ENCODE data around the gene SEPTIN8.

Gene SEPTIN8, protein sequence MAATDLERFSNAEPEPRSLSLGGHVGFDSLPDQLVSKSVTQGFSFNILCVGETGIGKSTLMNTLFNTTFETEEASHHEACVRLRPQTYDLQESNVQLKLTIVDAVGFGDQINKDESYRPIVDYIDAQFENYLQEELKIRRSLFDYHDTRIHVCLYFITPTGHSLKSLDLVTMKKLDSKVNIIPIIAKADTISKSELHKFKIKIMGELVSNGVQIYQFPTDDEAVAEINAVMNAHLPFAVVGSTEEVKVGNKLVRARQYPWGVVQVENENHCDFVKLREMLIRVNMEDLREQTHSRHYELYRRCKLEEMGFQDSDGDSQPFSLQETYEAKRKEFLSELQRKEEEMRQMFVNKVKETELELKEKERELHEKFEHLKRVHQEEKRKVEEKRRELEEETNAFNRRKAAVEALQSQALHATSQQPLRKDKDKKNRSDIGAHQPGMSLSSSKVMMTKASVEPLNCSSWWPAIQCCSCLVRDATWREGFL

DNA sequence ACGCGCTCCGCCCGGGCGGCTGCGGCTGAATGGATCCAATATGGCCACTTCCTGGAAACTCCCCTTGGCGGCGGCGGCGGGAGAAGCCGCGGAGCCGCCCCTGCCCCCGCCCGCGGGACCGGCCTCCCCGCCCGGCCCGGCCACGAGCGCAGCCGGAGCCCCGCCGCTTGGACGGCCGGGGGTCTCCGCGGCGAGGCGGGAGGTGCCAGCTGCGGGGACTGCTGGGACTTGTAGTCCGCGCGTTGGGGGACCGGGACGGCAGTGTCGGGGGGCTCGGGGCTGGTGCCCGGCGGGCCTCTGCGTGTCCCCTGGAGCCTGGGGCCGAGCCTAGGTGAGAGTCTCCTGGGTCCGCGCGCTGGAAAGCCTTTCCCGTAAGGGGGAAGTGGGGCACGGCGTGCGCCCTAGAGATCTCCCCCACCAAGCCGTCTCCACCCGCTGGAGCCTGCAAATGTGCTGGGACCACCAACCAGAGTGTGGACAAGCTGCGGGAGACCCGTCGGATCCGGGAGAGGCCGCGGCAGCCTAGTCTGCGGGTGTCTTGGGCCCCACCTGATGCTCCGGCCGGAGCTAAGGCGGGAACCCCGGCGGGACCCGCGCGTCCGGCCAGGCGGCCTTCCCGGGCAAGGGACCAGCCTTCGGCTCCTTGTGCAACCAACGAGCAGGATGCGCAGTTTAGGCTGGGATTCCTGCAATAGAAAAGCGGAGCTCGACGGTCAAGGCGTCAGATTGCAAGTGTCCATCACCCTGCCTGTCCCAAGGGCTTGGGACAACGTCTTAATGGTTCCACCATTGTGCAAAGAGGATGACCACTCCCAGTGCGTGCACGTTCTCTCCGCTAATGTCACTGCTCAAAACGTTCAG, at the start of gene SEPTIN8:
SEPTIN8 (minus strand) TSS at position 31 of the 861 bp plus-strand sequence. CDS start 102 bp downstream, outside the sequence.
- DNase-seq (ENCODE audit: extremely low read depth in 1 of 2, low read depth in 1 of 2) = no peak

DNA sequence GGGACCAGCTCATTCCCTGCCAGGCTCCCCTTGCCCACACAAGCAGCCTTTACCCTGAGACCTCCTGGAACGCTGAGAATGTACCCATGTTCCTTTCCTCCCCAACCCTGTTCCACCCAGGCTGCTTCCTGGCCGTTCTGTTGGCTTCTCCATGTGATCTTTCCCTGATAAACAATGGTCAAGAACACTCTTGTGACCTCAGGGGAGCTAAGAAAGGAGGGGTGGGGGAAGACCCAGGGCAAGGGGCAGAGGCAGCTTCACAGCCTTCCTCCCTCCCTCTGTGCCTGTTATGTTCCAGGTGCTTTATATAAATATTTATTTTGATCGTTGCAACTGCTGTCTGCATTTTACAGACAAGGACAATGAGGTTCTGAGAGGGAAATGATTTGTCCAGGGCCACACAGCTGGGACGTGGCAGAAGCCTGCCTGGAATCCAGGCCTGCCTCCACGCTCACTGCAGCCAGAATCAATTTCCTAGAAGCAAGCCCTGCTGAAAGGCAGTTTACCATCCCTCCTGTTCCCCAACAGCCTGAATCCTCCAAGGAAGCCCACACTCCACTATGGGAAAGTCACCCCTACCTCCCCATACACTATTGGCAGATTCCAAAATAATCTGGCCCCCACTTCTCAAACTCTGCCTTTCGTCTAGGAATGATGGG, 49.5 kb upstream of the SEPTIN8 start:
- no peak for DNase-seq (ENCODE audit: extremely low read depth in 1 of 2, low read depth in 1 of 2)

DNA sequence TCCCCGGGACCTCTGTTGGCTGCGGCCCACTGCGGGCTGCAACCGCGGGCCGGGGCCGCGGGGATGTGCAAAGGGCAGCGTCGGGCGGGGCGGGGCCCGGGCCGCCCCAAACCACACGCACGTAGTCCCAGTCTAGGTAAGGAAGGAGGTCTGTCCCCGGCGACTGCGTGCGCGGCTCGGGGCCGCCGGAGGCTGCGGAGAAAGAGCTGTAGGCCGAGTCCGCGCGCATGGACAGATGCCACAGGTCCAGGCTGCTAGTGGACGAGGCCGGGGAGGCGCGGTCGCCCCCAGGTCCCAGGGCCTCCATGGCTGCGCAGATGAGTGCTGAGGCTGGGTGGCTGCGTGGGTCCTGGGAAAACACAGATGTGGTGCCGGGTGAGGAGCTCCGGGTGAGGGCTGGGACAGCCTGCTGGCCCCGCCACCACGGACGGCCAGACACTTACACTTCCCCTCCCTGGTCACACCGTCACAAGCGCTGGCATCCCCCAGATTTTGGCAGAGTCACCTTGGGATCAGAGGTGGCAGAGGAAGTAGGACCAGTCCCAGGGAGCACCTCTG, 48.9 kb upstream of the SEPTIN8 start:
- no peak for DNase-seq (ENCODE audit: extremely low read depth in 1 of 2, low read depth in 1 of 2)

DNA sequence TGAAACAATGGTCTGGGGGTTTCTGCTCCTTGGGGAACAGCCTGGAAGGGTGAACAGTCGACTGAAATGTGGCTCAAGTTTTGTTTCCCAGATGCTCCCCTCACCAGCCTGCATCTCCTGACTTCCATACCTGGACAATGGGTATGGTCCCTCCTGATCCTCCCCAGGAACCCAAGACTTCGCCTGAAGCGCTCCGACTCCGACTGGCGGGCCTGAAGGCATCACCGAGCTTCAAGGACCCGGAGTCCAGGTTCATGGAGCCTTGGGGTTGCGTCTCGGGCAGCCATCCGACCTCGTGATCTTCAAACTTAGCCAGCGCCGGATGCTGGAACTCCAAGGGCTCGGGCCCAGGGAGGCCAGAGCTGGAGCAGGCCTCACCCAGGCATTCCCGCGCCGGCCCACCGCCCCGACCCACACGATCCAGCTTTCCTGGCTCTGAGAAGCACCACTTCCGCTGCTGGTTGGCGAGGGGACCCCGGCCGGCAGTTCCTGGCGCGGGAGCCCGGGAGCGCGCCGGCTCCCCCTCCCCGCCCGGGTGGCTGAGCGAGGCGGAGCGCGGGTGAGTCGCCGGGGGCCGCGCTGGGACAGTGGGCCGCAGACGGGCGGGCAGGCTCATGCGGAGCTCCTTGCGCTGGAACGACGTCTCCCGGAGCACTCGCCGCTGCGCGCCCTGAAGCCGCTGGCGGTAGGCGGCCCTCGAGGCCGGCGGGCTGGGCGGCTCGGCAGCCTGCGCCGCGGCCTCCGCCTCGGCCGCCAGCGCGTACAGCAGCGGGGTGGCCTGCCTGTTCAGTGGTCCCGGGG, 48.2 kb upstream of the SEPTIN8 start:
- DNase-seq (ENCODE audit: extremely low read depth in 1 of 2, low read depth in 1 of 2) = no peak

DNA sequence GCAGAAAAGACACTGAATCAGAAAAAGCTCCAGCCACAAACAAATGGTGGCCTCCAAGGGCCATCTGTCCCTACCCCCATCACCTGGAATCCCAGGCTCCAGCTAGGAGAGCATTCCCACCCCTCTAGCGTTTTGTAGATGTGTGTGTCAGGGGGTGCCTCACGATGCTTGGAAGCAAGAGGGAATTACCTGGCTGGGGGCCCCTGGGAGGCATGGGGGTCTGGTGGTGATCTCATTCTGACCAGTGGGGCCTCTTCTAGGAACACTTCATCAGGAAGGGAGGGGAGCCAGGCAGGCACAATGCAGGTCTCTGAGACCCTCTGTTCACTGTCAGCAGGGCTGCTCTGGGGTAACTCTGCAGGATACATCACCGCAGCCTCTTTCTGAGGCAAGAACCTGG, 47.4 kb upstream of the SEPTIN8 start:
- DNase-seq (ENCODE audit: extremely low read depth in 1 of 2, low read depth in 1 of 2) = no peak

DNA sequence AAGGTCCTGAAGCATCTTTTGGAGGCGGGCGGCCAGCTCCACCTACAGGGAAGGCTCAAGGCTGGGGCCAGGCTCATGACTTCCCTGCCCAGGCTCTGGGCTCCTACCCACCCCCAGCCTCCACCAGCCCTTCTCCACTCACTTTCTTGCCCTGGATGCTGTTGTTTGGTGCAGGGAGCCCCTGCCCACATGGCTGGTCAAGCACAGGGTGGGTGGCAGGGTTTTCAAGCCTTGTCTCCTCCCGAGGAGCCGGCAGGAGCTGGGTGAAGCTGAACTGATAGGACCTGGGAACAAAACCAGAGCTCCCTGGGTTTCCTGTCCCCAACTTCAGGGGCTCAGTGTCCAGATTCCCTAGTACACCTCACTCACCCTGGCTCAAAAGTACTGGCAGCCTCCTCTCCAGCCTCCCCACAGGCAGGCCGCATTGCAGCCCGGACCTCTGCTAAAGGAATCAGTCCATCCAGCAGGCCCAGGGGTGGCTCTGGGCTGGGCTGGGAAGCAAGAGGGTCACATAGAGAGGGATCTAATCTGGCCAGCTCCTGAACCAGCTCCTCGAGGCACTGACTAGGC, 46.5 kb upstream of the SEPTIN8 start:
- no peak for DNase-seq (ENCODE audit: extremely low read depth in 1 of 2, low read depth in 1 of 2)

DNA sequence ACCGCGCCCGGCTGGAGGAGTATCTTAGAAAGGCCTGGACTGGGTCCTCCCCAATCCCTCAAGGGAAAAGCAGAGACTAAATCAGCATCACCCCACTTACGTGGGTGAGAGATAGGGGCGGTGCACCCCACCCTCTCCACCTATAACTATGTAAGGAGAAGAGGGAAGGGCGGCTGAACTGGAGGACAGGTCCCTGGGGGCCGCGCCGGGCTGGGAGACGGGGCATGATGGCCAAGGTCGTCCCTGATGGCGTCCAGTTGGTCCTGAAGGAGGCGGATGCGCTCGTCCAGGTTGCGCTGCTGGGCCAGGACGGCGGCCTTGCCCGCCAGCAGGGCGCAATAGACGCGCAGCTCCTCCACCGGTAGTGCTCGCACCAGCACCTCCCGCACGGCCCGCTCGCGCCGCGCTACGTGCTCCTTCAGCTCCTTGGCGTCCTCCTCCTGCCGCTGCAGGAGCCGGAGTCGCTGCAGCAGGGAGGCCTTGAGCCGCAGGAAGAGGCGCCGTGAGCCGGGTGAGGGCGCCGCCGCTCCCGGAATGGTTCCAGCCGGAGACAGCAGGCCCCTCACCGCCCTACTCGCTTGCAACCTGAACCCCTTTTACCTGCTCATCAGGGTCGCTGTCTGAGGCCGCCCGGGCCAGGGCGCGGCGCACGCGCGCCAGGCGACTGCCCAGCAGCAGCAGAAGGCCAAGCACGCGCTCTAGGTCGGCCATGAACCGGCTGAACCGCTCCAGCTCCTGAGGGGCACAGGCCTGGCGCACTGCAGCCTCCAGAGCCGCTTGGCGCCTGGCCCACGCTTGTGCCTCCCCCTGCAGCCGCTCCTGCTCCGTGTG, 45.8 kb upstream of the SEPTIN8 start:
- no peak for DNase-seq (ENCODE audit: extremely low read depth in 1 of 2, low read depth in 1 of 2)

DNA sequence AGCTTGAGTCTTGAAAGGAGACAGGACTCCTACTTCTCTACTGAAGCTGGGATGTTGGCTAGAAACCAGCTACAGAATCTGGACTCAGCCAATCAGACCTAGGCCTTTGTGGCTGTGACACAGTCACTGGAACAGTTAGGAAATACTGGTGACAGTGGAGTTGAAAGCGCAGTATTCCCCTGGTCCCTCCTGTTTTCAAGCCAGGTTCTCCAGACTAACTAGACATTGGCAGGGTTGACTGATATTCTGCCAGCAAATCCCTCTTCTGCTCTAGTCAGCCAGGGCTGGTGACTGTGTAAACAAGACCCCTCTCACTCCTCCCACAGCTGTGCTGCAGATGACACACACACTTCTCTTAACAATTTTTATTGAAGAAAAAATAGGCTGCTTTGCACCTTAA, 44.8 kb upstream of the SEPTIN8 start:
- no peak for DNase-seq (ENCODE audit: extremely low read depth in 1 of 2, low read depth in 1 of 2)

DNA sequence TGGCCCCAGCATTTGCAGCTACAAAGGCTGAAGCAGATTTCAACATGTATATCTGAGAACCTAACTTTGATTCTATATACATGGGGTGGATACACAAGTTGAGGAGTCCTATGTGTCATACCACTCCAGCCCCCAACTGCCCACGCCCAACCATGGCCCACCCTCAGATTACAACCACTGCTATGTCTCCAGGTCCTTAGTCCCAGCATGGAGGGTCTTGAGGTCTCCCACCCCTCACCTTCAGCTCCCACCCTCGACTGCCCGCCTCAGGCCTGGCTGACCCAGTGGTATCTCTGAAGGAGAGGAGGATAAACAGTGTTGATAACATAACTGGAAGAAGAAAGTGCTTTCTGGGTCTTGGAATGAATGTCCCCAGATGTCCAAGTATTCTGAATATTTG, 44.3 kb upstream of the SEPTIN8 start:
- no peak for DNase-seq (ENCODE audit: extremely low read depth in 1 of 2, low read depth in 1 of 2)

DNA sequence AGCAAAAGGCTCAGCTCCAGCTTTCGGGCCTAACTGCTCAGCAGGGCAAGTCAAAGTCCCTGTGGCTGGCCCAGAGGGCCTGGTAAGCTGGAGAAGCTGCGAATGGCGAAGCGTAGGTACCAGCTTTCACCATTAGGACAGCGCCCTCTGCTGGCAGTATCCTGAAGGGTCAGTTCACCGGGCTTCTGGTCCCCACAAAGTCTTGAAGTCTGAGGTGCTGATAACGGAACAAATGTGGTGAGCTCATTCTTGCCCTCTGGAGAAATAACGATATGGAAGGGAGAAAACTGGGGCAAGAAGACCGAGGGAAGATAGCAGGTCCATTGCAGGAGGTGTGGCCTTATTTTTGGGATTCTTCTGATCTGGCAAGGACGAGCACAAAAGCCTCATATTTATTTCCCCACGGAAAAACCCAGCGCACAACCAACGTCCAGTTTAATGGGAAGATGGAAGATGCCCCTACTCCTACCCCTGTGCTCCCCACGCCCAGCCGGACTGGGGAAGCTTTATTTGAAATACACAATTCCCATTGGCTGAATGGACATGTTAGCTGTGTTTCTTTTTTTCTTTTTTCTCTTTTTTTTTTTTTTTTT, 43.2 kb upstream of the SEPTIN8 start:
- peak; percentile 70 to 85 for DNase-seq (ENCODE audit: extremely low read depth in 1 of 2, low read depth in 1 of 2)

DNA sequence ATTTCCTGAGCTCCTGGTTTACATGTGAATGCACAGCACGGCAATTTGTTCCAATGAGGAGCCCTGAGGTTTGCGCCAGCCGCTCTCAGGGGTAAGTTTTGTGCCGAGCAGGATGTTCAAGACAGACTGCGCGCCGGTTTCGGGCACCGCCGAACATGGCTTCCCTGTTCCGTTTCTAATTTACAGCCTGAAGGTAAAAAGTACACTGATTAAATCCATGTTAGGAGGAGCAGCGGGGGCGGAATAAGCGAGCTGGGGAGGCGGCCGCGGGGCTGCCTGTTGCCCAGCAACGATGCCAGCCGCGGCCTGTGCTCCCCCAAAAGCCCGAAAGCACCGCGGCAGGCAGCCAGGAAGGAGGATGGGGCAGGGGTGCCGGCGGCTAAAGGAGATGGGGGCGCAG, 42.4 kb upstream of the SEPTIN8 start:
- DNase-seq (ENCODE audit: extremely low read depth in 1 of 2, low read depth in 1 of 2) = no peak

DNA sequence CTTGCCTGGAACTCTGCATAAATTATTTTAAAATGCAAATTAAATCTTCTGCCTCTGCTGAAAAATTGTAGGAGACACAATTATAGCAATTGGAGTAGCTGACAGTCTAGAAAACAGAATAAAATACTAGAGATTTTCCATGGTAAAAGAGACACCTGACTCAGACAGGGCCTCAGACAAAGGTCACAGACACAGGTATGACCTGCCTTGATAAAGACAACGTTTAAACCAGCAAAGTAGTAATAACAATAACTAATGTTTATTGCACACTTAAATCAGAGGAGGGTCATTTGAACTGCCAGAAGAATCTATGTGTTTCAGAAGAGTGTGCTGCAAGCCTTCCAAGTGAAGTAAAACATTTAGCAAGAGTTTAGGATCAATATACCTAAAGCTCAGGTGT, 40.0 kb upstream of the SEPTIN8 start:
- DNase-seq (ENCODE audit: extremely low read depth in 1 of 2, low read depth in 1 of 2) = no peak

DNA sequence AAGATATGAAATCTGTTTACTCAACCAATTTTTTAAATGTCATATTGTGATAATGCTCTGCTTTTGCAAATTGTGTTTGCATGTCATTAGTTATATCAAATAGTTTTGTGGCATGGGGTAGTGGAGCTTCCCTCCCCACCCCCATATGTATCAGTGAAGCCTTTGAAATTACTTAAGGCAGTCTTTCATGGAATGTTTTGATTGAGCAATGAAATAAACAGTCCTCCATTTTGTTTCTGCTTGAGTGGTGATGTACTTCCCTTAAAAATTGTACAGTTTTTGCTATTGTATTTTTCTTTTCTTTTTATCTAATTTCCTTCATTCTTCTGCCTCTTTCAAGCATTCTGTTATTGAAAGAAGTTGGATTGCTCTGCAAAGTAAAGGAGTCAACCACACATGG, 39.5 kb upstream of the SEPTIN8 start:
- DNase-seq (ENCODE audit: extremely low read depth in 1 of 2, low read depth in 1 of 2) = no peak

DNA sequence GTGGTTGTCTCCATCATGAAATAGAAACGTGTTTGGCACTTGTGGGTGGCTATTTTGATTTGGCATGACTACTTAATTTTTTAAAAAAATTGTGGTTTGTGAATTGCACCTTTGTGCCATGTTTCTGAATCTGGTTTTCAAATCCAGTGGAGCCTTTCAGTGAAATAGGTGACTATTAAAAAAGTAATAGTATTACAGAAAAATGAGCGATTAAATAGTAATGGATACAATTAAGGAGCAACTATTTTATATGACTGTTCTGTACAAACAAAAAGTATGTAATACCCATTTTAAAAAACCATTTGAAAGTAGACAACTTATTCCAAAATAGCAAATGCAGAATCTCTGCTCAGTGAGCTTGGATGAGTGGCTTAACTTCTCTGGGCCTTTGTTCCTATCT, 39.0 kb upstream of the SEPTIN8 start:
- DNase-seq (ENCODE audit: extremely low read depth in 1 of 2, low read depth in 1 of 2) = no peak

DNA sequence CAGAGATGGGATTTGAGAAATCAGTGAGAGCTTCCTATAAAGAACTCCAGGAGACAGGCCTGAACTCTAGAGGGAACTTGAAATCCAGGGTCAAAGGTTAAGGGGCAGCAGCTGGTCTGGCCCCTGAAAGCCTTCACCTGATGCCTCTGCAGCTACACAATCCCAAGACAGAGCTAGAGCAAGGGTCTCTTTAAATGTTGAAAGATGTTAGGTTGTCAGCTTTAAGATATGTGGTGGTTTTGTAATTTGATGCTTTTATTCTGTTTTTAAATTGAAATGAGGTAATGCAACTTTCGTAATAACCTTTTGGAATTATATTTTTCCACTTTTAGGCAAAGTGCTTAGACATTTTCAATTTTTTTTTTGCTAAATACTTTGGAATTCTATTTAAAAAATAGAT, 38.4 kb upstream of the SEPTIN8 start:
- no peak for DNase-seq (ENCODE audit: extremely low read depth in 1 of 2, low read depth in 1 of 2)

DNA sequence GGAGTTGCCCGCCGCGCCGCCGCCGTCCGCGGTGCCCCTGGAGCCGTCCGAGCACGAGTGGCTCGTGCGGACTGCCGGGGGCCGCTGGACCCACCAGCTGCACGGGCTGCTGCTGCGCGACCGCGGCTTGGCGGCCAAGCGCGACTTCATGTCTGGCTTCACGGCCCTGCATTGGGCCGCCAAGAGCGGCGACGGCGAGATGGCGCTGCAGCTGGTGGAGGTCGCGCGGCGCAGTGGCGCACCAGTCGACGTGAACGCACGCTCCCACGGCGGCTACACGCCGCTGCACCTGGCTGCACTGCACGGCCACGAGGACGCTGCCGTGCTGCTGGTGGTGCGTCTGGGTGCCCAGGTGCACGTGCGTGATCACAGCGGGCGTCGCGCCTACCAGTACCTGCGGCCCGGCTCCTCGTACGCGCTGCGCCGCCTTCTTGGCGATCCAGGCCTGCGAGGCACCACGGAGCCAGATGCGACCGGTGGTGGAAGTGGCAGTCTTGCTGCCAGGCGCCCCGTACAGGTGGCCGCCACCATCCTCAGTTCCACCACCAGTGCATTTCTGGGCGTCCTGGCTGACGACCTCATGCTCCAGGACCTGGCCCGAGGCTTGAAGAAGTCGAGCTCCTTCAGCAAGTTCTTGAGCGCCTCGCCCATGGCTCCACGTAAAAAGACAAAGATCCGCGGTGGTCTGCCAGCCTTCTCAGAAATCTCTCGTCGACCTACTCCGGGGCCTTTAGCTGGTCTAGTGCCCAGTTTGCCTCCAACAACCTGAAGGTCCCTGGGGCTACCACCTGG, 37.7 kb upstream of the SEPTIN8 start:
- DNase-seq (ENCODE audit: extremely low read depth in 1 of 2, low read depth in 1 of 2) = no peak

DNA sequence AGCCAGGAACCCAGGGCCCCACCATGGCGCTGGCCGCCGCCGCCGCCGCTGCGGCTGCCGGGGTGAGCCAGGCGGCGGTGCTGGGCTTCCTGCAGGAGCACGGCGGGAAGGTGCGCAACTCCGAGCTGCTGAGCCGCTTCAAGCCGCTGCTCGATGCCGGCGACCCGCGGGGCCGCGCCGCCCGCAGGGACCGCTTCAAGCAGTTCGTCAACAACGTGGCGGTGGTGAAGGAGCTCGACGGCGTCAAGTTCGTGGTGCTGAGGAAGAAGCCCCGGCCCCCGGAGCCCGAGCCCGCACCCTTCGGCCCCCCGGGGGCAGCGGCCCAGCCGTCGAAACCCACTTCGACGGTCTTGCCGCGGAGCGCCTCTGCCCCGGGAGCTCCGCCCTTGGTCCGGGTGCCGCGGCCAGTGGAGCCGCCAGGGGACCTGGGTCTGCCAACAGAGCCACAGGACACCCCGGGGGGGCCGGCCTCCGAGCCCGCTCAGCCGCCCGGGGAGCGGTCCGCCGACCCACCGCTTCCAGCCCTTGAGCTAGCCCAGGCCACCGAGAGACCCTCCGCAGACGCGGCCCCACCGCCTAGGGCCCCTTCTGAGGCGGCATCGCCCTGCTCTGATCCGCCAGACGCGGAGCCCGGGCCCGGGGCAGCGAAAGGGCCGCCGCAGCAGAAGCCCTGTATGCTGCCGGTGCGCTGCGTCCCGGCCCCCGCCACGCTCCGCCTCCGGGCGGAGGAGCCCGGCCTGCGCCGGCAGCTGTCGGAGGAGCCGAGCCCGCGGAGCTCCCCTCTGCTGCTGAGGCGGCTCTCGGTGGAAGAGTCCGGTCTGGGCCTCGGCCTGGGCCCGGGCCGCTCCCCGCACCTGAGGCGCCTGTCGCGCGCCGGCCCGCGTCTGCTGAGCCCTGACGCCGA, 36.8 kb upstream of the SEPTIN8 start:
- no peak for DNase-seq (ENCODE audit: extremely low read depth in 1 of 2, low read depth in 1 of 2)

Measured in stimulated activated CD8-positive, alpha-beta memory T cell treated with anti-CD3 and anti-CD28 coated beads, Interleukin-7, amount 100 ng/mL, for 48 hours (primary cell).